Endothelial cell (in vitro differentiated cells): ENCODE results near the gene SMARCA2. TPM values are rescaled to one million over a fixed set of nuclear protein-coding genes. Genes with fewer than 3 reads are reported as not detected.

Experiments used
- DNase-seq: peaks from one replicate; pipeline ENCODE4 v3.0.0; 2021; ENCODE audit warnings: low spot score
- H3K27ac Mint-ChIP-seq: one replicate; pipeline ENCODE4 v1.8.0; 2021; ENCODE audit warnings: mixed read lengths, inconsistent platforms; ENCODE audit not compliant: unreplicated experiment
- H3K27me3 Mint-ChIP-seq: one replicate; pipeline ENCODE4 v1.8.0; 2021; ENCODE audit warnings: mild to moderate bottlenecking, moderate library complexity, mixed read lengths, inconsistent platforms; ENCODE audit not compliant: unreplicated experiment
- H3K36me3 Mint-ChIP-seq: one replicate; pipeline ENCODE4 v1.8.0; 2021; ENCODE audit warnings: mild to moderate bottlenecking, low read depth, mixed read lengths, inconsistent platforms; ENCODE audit not compliant: unreplicated experiment
- H3K4me1 Mint-ChIP-seq: one replicate; pipeline ENCODE4 v1.8.0; 2021; ENCODE audit warnings: mild to moderate bottlenecking, mixed read lengths, inconsistent platforms; ENCODE audit not compliant: unreplicated experiment
- H3K4me3 Mint-ChIP-seq: one replicate; pipeline ENCODE4 v1.8.0; 2021; ENCODE audit warnings: mild to moderate bottlenecking, mixed read lengths, inconsistent platforms; ENCODE audit not compliant: unreplicated experiment
- H3K9me3 Mint-ChIP-seq: one replicate; pipeline ENCODE4 v1.8.0; 2021; ENCODE audit warnings: mixed read lengths, inconsistent platforms; ENCODE audit not compliant: unreplicated experiment
- total RNA-seq: library from RNA; stranded (reverse); fragmentation: NEBNext Ultra II Directional; extraction: Animal tissue kit (Norgen Biotek cat#: 25700); gene quantifications from one replicate; pipeline ENCODE4 v1.2.1, GENCODE V29; 2021; ENCODE audit not compliant: unreplicated experiment
- TF ChIP-seq, protein P1 (sequence below): fragments of 200-600 bp; sonication (generic); IDR thresholded peaks from one replicate; pipeline ENCODE4 v1.5.0; 2021; ENCODE audit warnings: antibody characterized with exemption; ENCODE audit not compliant: unreplicated experiment

SMARCA2 gene
- total RNA-seq, 1 donor from 2014 or later, result 43.7 TPM

DNA sequence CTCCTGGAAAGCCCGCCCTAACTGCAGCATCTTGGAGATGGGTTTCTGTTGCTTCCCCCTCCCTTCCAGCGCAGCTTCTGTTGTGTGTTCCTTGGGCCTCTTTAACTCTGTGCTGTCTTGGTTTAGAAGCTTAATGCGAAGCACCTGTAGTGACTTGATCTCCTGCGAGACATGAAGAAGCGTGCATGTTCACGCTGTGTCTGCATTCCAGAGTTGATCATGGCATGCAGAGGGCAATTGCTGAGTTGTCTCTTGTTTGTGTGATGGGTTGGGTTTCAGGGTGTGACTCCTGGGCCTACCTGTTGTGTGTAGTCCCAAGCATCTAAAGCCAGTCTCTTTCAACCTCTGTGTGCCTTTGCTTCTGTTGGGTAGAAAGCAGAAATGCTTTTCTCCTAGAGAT, 155.6 kb downstream of the SMARCA2 start:
- H3K9me3 Mint-ChIP-seq, result no peaks in the 10 kb centered on the region
- H3K4me1 Mint-ChIP-seq, result peaks cover 17% of the 10 kb centered on the region
- H3K4me3 Mint-ChIP-seq, result no peak overlapping the region
- no peak for DNase-seq
- H3K36me3 Mint-ChIP-seq, result peaks cover 11% of the 10 kb centered on the region
- H3K27ac Mint-ChIP-seq, result no peak overlapping the region
- TF ChIP-seq, protein P1, sequence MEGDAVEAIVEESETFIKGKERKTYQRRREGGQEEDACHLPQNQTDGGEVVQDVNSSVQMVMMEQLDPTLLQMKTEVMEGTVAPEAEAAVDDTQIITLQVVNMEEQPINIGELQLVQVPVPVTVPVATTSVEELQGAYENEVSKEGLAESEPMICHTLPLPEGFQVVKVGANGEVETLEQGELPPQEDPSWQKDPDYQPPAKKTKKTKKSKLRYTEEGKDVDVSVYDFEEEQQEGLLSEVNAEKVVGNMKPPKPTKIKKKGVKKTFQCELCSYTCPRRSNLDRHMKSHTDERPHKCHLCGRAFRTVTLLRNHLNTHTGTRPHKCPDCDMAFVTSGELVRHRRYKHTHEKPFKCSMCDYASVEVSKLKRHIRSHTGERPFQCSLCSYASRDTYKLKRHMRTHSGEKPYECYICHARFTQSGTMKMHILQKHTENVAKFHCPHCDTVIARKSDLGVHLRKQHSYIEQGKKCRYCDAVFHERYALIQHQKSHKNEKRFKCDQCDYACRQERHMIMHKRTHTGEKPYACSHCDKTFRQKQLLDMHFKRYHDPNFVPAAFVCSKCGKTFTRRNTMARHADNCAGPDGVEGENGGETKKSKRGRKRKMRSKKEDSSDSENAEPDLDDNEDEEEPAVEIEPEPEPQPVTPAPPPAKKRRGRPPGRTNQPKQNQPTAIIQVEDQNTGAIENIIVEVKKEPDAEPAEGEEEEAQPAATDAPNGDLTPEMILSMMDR, result no peak
- peaks cover 2% of the 10 kb centered on the region for H3K27me3 Mint-ChIP-seq

DNA sequence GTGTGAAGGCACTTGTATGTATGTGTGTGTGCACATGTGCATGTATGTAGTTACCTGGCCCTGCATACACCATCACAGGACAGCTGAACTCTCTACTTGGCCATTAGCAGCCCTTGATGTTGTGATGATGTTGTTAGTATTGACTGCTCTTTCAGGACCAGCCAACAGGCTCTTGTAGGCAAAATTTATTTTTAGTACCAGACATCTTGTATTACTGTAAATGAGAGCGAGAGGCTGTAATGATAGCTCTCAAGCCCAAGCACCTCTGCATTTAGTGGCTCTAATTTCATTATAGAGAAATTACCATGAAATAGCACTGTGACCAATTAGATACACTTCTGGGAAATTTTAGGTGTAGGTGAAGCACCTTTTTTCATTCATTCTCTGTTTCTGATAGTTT, 158.0 kb downstream of the SMARCA2 start:
- TF ChIP-seq, protein P1, result no peak
- Mint-ChIP-seq H3K27ac (no peak overlapping the region), H3K4me3 (no peak overlapping the region), H3K27me3 (peaks cover 2% of the 10 kb centered on the region), H3K4me1 (peaks cover 21% of the 10 kb centered on the region), H3K9me3 (no peaks in the 10 kb centered on the region), H3K36me3 (peaks cover 11% of the 10 kb centered on the region)
- DNase-seq, result no peak

DNA sequence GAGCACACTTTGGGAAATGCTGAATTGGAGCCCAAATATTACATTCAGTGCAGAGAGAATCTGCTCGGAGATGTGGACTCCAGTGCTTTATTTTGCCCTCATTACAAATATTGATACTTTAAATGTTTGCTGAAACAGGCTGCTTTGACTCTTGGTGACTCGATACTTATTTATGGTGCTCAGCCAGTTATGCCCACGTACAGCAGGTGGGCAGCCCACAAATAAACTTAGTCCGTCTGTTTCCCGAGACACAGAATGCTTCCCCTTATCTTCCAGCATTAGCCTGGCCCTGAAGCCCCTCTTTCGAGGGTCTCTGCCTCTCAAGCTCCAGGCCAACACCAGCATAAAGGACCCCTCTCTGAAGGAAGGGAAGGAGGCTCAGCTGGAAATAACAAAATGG, 158.7 kb downstream of the SMARCA2 start:
- no peak overlapping the region for H3K4me3 Mint-ChIP-seq
- H3K4me1 Mint-ChIP-seq, result peaks cover 28% of the 10 kb centered on the region
- H3K9me3 Mint-ChIP-seq, result no peaks in the 10 kb centered on the region
- TF ChIP-seq, protein P1, result no peak
- H3K36me3 Mint-ChIP-seq, result peaks cover 11% of the 10 kb centered on the region
- peaks cover 2% of the 10 kb centered on the region for H3K27me3 Mint-ChIP-seq
- no peak for DNase-seq
- H3K27ac Mint-ChIP-seq, result peak overlapping the region; percentile 93

DNA sequence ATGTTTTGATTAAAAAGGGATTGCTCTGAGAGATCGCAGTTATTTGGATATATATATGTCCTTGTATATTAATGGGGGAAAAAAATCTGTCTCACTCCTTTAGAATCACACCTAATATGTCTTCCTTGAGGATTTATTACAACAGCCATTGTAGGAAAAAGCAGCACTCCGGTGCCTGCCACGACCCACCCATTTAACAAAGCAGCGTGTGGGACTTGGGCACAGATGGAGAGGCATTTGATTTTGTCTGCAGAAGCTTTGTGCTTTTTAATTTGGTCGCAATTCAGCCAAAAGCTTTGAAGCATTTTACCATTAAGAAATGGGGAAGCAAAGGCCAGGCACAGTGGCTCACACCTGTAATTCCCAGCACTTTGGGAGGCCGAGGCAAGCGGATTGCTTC, 159.2 kb downstream of the SMARCA2 start:
- peak overlapping the region; percentile 93 for H3K27ac Mint-ChIP-seq
- peaks cover 30% of the 10 kb centered on the region for H3K4me1 Mint-ChIP-seq
- DNase-seq, result no peak
- TF ChIP-seq, protein P1, result no peak
- no peak overlapping the region for H3K4me3 Mint-ChIP-seq
- no peaks in the 10 kb centered on the region for H3K9me3 Mint-ChIP-seq
- H3K27me3 Mint-ChIP-seq, result peaks cover 2% of the 10 kb centered on the region
- peaks cover 11% of the 10 kb centered on the region for H3K36me3 Mint-ChIP-seq

DNA sequence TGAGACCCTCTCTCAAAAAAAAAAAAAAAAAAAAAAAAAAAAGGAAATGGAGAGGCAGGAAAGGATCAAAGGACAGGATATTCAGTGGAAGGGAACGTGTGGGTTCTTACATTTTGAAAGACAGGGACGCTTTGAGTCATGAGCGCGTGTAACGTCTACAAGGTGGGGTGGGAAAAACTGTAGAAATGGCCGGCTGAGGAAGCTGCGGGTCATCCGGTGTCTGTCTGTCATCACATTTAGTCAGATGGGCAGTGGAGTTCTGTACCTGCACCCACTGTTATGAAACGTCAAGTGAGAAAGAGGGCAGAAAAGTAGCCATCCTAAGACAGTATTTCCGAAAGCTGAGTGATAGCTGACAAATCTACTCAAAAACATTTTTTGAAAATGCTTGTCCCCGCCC, 159.8 kb downstream of the SMARCA2 start:
- Mint-ChIP-seq H3K36me3 (peaks cover 11% of the 10 kb centered on the region), H3K4me1 (peaks cover 30% of the 10 kb centered on the region), H3K27ac (peak overlapping the region; percentile 93), H3K27me3 (peaks cover 2% of the 10 kb centered on the region), H3K4me3 (no peak overlapping the region), H3K9me3 (no peaks in the 10 kb centered on the region)
- TF ChIP-seq, protein P1, result no peak
- DNase-seq, result no peak
